ENCODE measurements around the gene CDKN2AIP. TPM values are rescaled to one million over a fixed set of nuclear protein-coding genes. Genes with fewer than 3 reads are reported as not detected.

Gene CDKN2AIP
- total RNA-seq, 1 donor from 2014 or later, result 35.3 TPM

DNA sequence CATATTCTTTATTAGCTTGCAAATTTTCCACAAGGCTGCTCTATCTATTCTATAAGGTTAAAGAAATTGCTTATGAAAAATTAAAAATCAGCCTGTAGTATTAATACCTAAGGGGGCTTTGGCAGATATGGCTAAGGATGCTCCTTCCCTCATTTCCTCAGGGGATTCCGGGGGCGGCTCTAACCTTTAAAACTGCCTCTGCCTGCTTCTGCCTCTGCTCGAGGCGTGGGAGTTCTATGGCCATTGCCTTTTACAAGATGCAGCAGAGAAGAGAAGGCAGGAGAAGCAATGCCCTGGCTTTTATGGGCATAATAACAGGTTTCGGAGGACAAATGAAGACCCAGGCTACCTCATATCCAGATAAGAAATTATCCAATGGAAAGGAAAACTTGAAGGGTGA lies 8.6 kb upstream of the CDKN2AIP start:
- Histone ChIP-seq H3F3A (ENCODE audit: low read depth) (peaks cover 13% of the 10 kb centered on the region), H3K4me3 (no peak overlapping the region), H3K4me2 (no peak overlapping the region), H2AFZ (replicated peaks) (no peak overlapping the region), H4K20me1 (ENCODE audit: low read depth) (no peaks in the 10 kb centered on the region), H3K27me3 (no peaks in the 10 kb centered on the region), H3K9ac (no peak overlapping the region), H3K4me1 (peaks cover 12% of the 10 kb centered on the region), H3K9me3 (ENCODE audit: low read depth) (no peaks in the 10 kb centered on the region), H3K79me2 (ENCODE audit: low read depth) (no peaks in the 10 kb centered on the region), H3K36me3 (no peaks in the 10 kb centered on the region), H3K27ac (no peak overlapping the region)
- peaks cover 30% of the 10 kb centered on the region for H3K4me1 Mint-ChIP-seq
- H3K27me3 Mint-ChIP-seq (ENCODE audit: insufficient read depth, low read depth), result peaks cover 13% of the 10 kb centered on the region
- peaks cover 4% of the 10 kb centered on the region for H3K36me3 Mint-ChIP-seq
- no peak overlapping the region for H3K4me3 Mint-ChIP-seq
- DNase-seq (ENCODE audit: low spot score), result no peak
- peaks cover 11% of the 10 kb centered on the region for H3K9me3 Mint-ChIP-seq
- H3K27ac Mint-ChIP-seq, result no peak overlapping the region
- TF ChIP-seq, protein P1, sequence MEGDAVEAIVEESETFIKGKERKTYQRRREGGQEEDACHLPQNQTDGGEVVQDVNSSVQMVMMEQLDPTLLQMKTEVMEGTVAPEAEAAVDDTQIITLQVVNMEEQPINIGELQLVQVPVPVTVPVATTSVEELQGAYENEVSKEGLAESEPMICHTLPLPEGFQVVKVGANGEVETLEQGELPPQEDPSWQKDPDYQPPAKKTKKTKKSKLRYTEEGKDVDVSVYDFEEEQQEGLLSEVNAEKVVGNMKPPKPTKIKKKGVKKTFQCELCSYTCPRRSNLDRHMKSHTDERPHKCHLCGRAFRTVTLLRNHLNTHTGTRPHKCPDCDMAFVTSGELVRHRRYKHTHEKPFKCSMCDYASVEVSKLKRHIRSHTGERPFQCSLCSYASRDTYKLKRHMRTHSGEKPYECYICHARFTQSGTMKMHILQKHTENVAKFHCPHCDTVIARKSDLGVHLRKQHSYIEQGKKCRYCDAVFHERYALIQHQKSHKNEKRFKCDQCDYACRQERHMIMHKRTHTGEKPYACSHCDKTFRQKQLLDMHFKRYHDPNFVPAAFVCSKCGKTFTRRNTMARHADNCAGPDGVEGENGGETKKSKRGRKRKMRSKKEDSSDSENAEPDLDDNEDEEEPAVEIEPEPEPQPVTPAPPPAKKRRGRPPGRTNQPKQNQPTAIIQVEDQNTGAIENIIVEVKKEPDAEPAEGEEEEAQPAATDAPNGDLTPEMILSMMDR (IDR thresholded peaks at IDR 0.05), result no peak
- TF ChIP-seq EZH2 (IDR thresholded peaks at IDR 0.05) (no peak), EZH2phosphoT487 (IDR thresholded peaks at IDR 0.05) (no peak)

DNA sequence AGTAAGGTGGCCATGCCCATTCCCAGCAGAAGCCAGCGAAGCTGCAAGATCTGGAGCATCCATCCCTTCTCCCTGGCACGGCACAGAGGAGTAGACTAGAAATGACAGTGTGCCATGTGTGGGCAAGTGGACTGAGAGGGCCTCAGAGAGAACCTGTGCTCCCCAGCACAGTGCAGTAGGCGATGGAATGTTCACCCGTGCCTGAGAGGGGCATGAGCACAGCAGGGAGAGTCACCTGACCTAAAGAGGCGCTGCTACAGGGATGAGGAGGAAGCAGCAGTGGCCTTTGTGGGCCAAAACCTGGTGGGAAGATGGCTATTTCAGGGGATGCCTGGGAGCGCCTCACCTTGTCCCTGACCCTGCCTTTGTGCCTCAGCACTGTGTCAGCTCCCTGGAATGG lies 8.0 kb upstream of the CDKN2AIP start:
- H3K79me2 ChIP-seq (ENCODE audit: low read depth), result no peaks in the 10 kb centered on the region
- H3K4me3 ChIP-seq, result no peak overlapping the region
- H3K27ac ChIP-seq, result no peak overlapping the region
- peak overlapping the region; percentile 20 for H3K4me2 ChIP-seq
- no peaks in the 10 kb centered on the region for H3K27me3 ChIP-seq
- peaks cover 4% of the 10 kb centered on the region for H3K36me3 Mint-ChIP-seq
- H3K9me3 ChIP-seq (ENCODE audit: low read depth), result no peaks in the 10 kb centered on the region
- no peak for DNase-seq (ENCODE audit: low spot score)
- H3K9ac ChIP-seq, result no peak overlapping the region
- no peak overlapping the region for H3K4me3 Mint-ChIP-seq
- H3K27ac Mint-ChIP-seq, result peak overlapping the region; percentile 86
- TF ChIP-seq EZH2 (IDR thresholded peaks at IDR 0.05), result no peak
- TF ChIP-seq, protein P1 (IDR thresholded peaks at IDR 0.05), result no peak
- no peak for TF ChIP-seq EZH2phosphoT487 (IDR thresholded peaks at IDR 0.05)
- H3K9me3 Mint-ChIP-seq, result peaks cover 11% of the 10 kb centered on the region
- H3F3A ChIP-seq (ENCODE audit: low read depth), result peaks cover 11% of the 10 kb centered on the region
- H3K4me1 Mint-ChIP-seq, result peaks cover 24% of the 10 kb centered on the region
- H4K20me1 ChIP-seq (ENCODE audit: low read depth), result no peaks in the 10 kb centered on the region
- H3K36me3 ChIP-seq, result no peaks in the 10 kb centered on the region
- H3K27me3 Mint-ChIP-seq (ENCODE audit: insufficient read depth, low read depth), result peaks cover 12% of the 10 kb centered on the region
- H3K4me1 ChIP-seq, result peaks cover 12% of the 10 kb centered on the region
- H2AFZ ChIP-seq (replicated peaks), result peak overlapping the region; percentile 63

DNA sequence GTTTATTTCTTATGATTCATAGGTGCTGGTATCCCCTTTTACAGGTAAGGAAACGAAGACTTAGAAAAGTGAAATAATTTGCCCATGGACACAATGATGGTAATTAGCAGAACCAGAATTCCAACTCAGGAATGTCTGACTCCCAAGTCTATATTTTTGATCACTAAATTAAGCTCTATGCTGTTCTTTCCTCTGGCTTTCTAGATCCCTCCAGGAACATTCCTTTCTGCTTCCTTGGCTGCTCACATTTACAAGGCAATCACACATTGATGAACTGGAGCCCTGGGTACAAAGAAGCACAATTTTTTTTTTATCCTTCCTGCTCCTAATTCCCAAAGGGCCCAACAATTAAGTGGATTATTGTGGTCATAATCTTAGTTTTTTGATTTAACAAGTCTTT lies 7.0 kb upstream of the CDKN2AIP start:
- H3K27ac ChIP-seq, result no peak overlapping the region

More for the DNA sequence above, 7.0 kb upstream of the CDKN2AIP start:
- Mint-ChIP-seq H3K36me3 (peaks cover 4% of the 10 kb centered on the region), H3K9me3 (peaks cover 11% of the 10 kb centered on the region), H3K4me3 (no peak overlapping the region), H3K27me3 (ENCODE audit: insufficient read depth, low read depth) (peaks cover 10% of the 10 kb centered on the region), H3K27ac (no peak overlapping the region), H3K4me1 (peaks cover 28% of the 10 kb centered on the region)
- Histone ChIP-seq H3K36me3 (no peaks in the 10 kb centered on the region), H3K4me3 (no peak overlapping the region), H2AFZ (replicated peaks) (no peak overlapping the region), H3K4me1 (peaks cover 15% of the 10 kb centered on the region), H4K20me1 (ENCODE audit: low read depth) (no peaks in the 10 kb centered on the region), H3K4me2 (no peak overlapping the region), H3K9ac (no peak overlapping the region), H3K79me2 (ENCODE audit: low read depth) (peaks cover 2% of the 10 kb centered on the region), H3K27me3 (no peaks in the 10 kb centered on the region), H3F3A (ENCODE audit: low read depth) (peaks cover 6% of the 10 kb centered on the region), H3K9me3 (ENCODE audit: low read depth) (no peaks in the 10 kb centered on the region)
- TF ChIP-seq EZH2 (IDR thresholded peaks at IDR 0.05) (no peak), EZH2phosphoT487 (IDR thresholded peaks at IDR 0.05) (no peak)
- TF ChIP-seq, protein P1 (IDR thresholded peaks at IDR 0.05), result no peak
- no peak for DNase-seq (ENCODE audit: low spot score)
